CD14-positive monocyte (primary cell): Measurements from ENCODE around the gene BCL2L14. TPM values are rescaled to one million over a fixed set of nuclear protein-coding genes. Genes with fewer than 3 reads are reported as not detected.
"Not testable (repeated sequence)": the region's sequence is repeated elsewhere in the genome, so short reads cannot be mapped to it uniquely, and the experiment has no call there.

Source experiments
- DNase-seq, 3 donors: peaks; one replicate each; pipeline ENCODE4 v3.0.0-alpha.2; 2011 to 2022
- H2AFZ ChIP-seq: 2 replicates; pipeline ENCODE4 v1.6.0; 2012; ENCODE audit warnings: mild to moderate bottlenecking, low read depth, low read length, inconsistent platforms; ENCODE audit not compliant: insufficient read depth, poor library complexity, severe bottlenecking
- H3K27ac ChIP-seq, 2 donors: 1 replicate in 1 of 2; 2 replicates in 1 of 2; pipeline ENCODE4 v1.5.1; 2012 to 2013; ENCODE audit warnings: low read length in 2 of 2, control low read depth in 1 of 2, inconsistent platforms in 1 of 2, low read depth in 1 of 2, mild to moderate bottlenecking in 1 of 2
- H3K27me3 ChIP-seq, 2 donors: one replicate each; pipeline versions ENCODE4 v1.6.0 to v1.6.1; 2011 to 2013; ENCODE audit warnings: low read length in 2 of 2; ENCODE audit not compliant: control insufficient read depth in 2 of 2, insufficient read depth in 2 of 2
- H3K36me3 ChIP-seq, 2 donors: replicated peaks in 1 of 2; 1 replicate in 1 of 2; 2 replicates in 1 of 2; pipeline versions ENCODE4 v1.5.1 to v1.6.1; 2012 to 2013; ENCODE audit warnings: low read length in 2 of 2, control low read depth in 1 of 2, inconsistent platforms in 1 of 2, mild to moderate bottlenecking in 1 of 2; ENCODE audit not compliant: insufficient read depth in 2 of 2, control insufficient read depth in 1 of 2
- H3K4me1 ChIP-seq, 2 donors: 1 replicate in 1 of 2; 2 replicates in 1 of 2; pipeline versions ENCODE4 v1.5.1 to v1.6.1; 2012 to 2013; ENCODE audit warnings: low read length in 2 of 2, control low read depth in 1 of 2, inconsistent platforms in 1 of 2, mild to moderate bottlenecking in 1 of 2, moderate library complexity in 1 of 2; ENCODE audit not compliant: insufficient read depth in 2 of 2, control insufficient read depth in 1 of 2
- H3K4me2 ChIP-seq: replicated peaks from 2 replicates; pipeline ENCODE3; 2012; ENCODE audit warnings: low read length, moderate library complexity, mild to moderate bottlenecking; ENCODE audit not compliant: poor library complexity, severe bottlenecking; ENCODE audit errors: extremely low read depth
- H3K4me3 ChIP-seq, 3 experiments: fragments of 200-600 bp in 1 of 3; sonication (generic) in 1 of 3; replicated peaks in 1 of 3; 1 replicate in 2 of 3; 2 replicates in 1 of 3; pipeline ENCODE4 v1.5.1; 2011 to 2013; ENCODE audit warnings: low read length in 3 of 3, mild to moderate bottlenecking in 3 of 3, control low read depth in 2 of 3, low read depth in 2 of 3, inconsistent platforms in 1 of 3, moderate library complexity in 1 of 3
- H3K79me2 ChIP-seq: 2 replicates; pipeline ENCODE4 v1.6.0; 2012; ENCODE audit warnings: mild to moderate bottlenecking, control low read depth, inconsistent platforms, low read length, moderate library complexity; ENCODE audit not compliant: insufficient read depth
- H3K9ac ChIP-seq: 2 replicates; pipeline ENCODE4 v1.6.0; 2017; ENCODE audit warnings: low read length, mild to moderate bottlenecking; ENCODE audit not compliant: insufficient read depth, poor library complexity, severe bottlenecking
- H3K9me3 ChIP-seq, 2 donors: replicated peaks in 1 of 2; 1 replicate in 1 of 2; 2 replicates in 1 of 2; pipeline versions ENCODE4 v1.5.1 to v1.6.1; 2012 to 2013; ENCODE audit warnings: low read length in 2 of 2, control low read depth in 1 of 2; ENCODE audit not compliant: control insufficient read depth in 1 of 2, insufficient read depth in 1 of 2
- H4K20me1 ChIP-seq: 2 replicates; pipeline ENCODE4 v1.6.0; 2012; ENCODE audit warnings: mild to moderate bottlenecking, low read length, control low read depth, moderate library complexity; ENCODE audit not compliant: insufficient read depth
- H3K27ac Mint-ChIP-seq, 7 donors: one replicate each; pipeline ENCODE4 v1.8.0; 2020; ENCODE audit warnings: mild to moderate bottlenecking in 7 of 7, mixed read lengths in 7 of 7, moderate library complexity in 6 of 7, inconsistent platforms in 2 of 7
- H3K27me3 Mint-ChIP-seq, 3 donors: one replicate each; pipeline ENCODE4 v1.8.0; 2021 to 2022; ENCODE audit warnings: low read depth in 3 of 3, mild to moderate bottlenecking in 3 of 3, mixed read lengths in 3 of 3, moderate library complexity in 3 of 3, inconsistent platforms in 1 of 3
- H3K36me3 Mint-ChIP-seq, 2 donors: one replicate each; pipeline ENCODE4 v1.8.0; 2020; ENCODE audit warnings: mixed read lengths in 2 of 2, inconsistent platforms in 1 of 2, mild to moderate bottlenecking in 1 of 2
- H3K4me1 Mint-ChIP-seq: one replicate; pipeline ENCODE4 v1.8.0; 2020; ENCODE audit warnings: mild to moderate bottlenecking, mixed read lengths
- H3K4me3 Mint-ChIP-seq, 2 donors: one replicate each; pipeline ENCODE4 v1.8.0; 2020; ENCODE audit warnings: mild to moderate bottlenecking in 2 of 2, mixed read lengths in 2 of 2, moderate library complexity in 1 of 2
- H3K9me3 Mint-ChIP-seq, 7 donors: one replicate each; pipeline ENCODE4 v1.8.0; 2020 to 2022; ENCODE audit warnings: mixed read lengths in 7 of 7, mild to moderate bottlenecking in 6 of 7, moderate library complexity in 6 of 7, inconsistent platforms in 2 of 7
- CTCF ChIP-seq: fragments of 200-600 bp; IDR thresholded peaks from one replicate; pipeline ENCODE4 v1.8.0; 2022; ENCODE audit warnings: antibody characterized with exemption, mild to moderate bottlenecking
- WGBS: methylation state at CpG from one replicate; pipeline ENCODE4 v1.1.5; 2013; ENCODE audit warnings: missing lambda C conversion rate; ENCODE audit not compliant: insufficient coverage; 5-methylcytosine and 5-hydroxymethylcytosine counted together
- intact Hi-C, 2 donors: fragments of 100-400 bp; cut with micrococcal nuclease; formaldehyde crosslinking; loops; one replicate each; pipeline versions ENCODE4 v1.15.0 to v1.15.1; 2023
- polyA plus RNA-seq, 3 donors: library from polyadenylated mRNA; depleted of rRNA in 1 of 3; unstranded in 2 of 3; stranded (reverse) in 1 of 3; fragments of 300-500 nt in 2 of 3; fragments of >200 nt in 1 of 3; fragmentation: Illumina TruSeq in 2 of 3; gene quantifications; 1 replicate in 2 of 3; 2 replicates in 1 of 3; pipeline ENCODE4 v1.2.3, GENCODE V29; 2012 to 2021

BCL2L14 gene
- polyA plus RNA-seq, 3 donors: not detected

- no CpG with 5 or more reads among the region's 1 CpG for WGBS
- no peaks in the 10 kb centered on the region for H3K79me2 ChIP-seq
- intact Hi-C loops: no loop called here
- no peak overlapping the region for H3K27ac ChIP-seq
- Mint-ChIP-seq H3K36me3 (no peaks in the 10 kb centered on the region), H3K4me3 (no peak overlapping the region), H3K27ac (no peak overlapping the region), H3K9me3 (peaks cover 26 to 63% (median 54%) of the 10 kb centered on the region in 7 donors), H3K27me3 (peaks cover 0 to 4% (median 0%) of the 10 kb centered on the region in 3 donors), H3K4me1 (no peaks in the 10 kb centered on the region)
- H3K36me3 ChIP-seq: no peaks in the 10 kb centered on the region
- no peak overlapping the region for H2AFZ ChIP-seq
- H3K9me3 ChIP-seq: peaks cover 27 to 38% of the 10 kb centered on the region in 2 donors
- no peak for TF ChIP-seq CTCF
- H3K4me3 ChIP-seq: no peak overlapping the region
- H3K4me1 ChIP-seq: no peaks in the 10 kb centered on the region
- DNase-seq: no peak
- H3K9ac ChIP-seq: no peak overlapping the region
- no peak overlapping the region for H3K4me2 ChIP-seq
- no peaks in the 10 kb centered on the region for H3K27me3 ChIP-seq
- no peaks in the 10 kb centered on the region for H4K20me1 ChIP-seq
Observed at GRCh38 chr12:12108441-12109058, 37.8 kb downstream of the BCL2L14 start.

GRCh38 chr12:12110923-12111555 is 40.3 kb downstream of the BCL2L14 start:
- H3K4me2 ChIP-seq, intact Hi-C loops, H3K27me3 Mint-ChIP-seq, H3K9ac ChIP-seq, H2AFZ ChIP-seq, H4K20me1 ChIP-seq, H3K79me2 ChIP-seq, H3K36me3 Mint-ChIP-seq, H3K27me3 ChIP-seq, H3K36me3 ChIP-seq, H3K4me1 ChIP-seq, H3K27ac ChIP-seq, H3K4me1 Mint-ChIP-seq: not testable (repeated sequence)
- DNase-seq: peak in 1 of 3 donors; percentile 6
- H3K4me3 Mint-ChIP-seq: peak overlapping the region in 1 of 2 donors; percentile 75
- 71% methylated on average over 6 of the region's 37 CpGs for whole genome bisulfite sequencing
- peak overlapping the region in 1 of 7 donors; percentile 54 for H3K27ac Mint-ChIP-seq
- Histone ChIP-seq H3K4me3 (peak overlapping the region in 1 of 3 experiments; percentile 32), H3K9me3 (peaks cover 27 to 29% of the 10 kb centered on the region in 2 donors)
- peaks cover 24 to 53% (median 43%) of the 10 kb centered on the region in 7 donors for H3K9me3 Mint-ChIP-seq
